HL-60 (cell line): ENCODE data around the gene APBB2.

Source experiments
- DNase-seq, 2 experiments: peaks; one replicate each; pipeline ENCODE4 v3.0.0-alpha.2; 2010 to 2020; ENCODE audit warnings: low read depth in 1 of 2, low spot score in 1 of 2
- H3K27ac ChIP-seq: fragments of 250-450 bp; sonication (Bioruptor Pico); replicated peaks from 2 replicates; pipeline ENCODE4 v1.5.1; 2020; ENCODE audit warnings: mild to moderate bottlenecking, moderate library complexity
- H3K27me3 ChIP-seq: fragments of 250-450 bp; sonication (Bioruptor Pico); 2 replicates; pipeline ENCODE4 v1.5.1; 2021; ENCODE audit warnings: mild to moderate bottlenecking, moderate library complexity; ENCODE audit not compliant: insufficient read depth, poor library complexity, severe bottlenecking
- H3K4me3 ChIP-seq: replicated peaks from 2 replicates; pipeline ENCODE4 v1.5.1; 2011; ENCODE audit warnings: mild to moderate bottlenecking, control low read depth, low read length; ENCODE audit not compliant: insufficient read depth
- CTCF ChIP-seq: IDR thresholded peaks from one replicate; pipeline ENCODE4 v1.5.1; 2011; ENCODE audit warnings: low read length, control low read depth, inconsistent platforms; ENCODE audit not compliant: insufficient read depth
- GABPA ChIP-seq: IDR thresholded peaks from 2 replicates; pipeline ENCODE4 v1.6.1; 2012; ENCODE audit warnings: low read depth
- POLR2AphosphoS5 ChIP-seq: IDR thresholded peaks from 2 replicates; pipeline ENCODE4 v1.6.1; 2012; ENCODE audit warnings: low read depth
- REST ChIP-seq: IDR thresholded peaks from 2 replicates; pipeline ENCODE4 v1.6.1; 2012; ENCODE audit warnings: low read depth; ENCODE audit not compliant: insufficient replicate concordance
- SPI1 ChIP-seq: IDR thresholded peaks from 2 replicates; pipeline ENCODE4 v1.6.1; 2012; ENCODE audit warnings: low read depth, mild to moderate bottlenecking, borderline replicate concordance

APBB2 gene

GRCh38 chr4:41136456-41136855 is 77.9 kb downstream of the APBB2 start:
- TF ChIP-seq REST (no peak), CTCF (no peak), GABPA (no peak), SPI1 (no peak), POLR2AphosphoS5 (no peak)
- DNase-seq = no peak
- Histone ChIP-seq H3K27me3 (no peaks in the 10 kb centered on the region), H3K4me3 (no peak overlapping the region), H3K27ac (no peak overlapping the region)

GRCh38 chr4:41135801-41136200 is 78.5 kb downstream of the APBB2 start:
- Histone ChIP-seq H3K4me3 (no peak overlapping the region), H3K27ac (no peak overlapping the region), H3K27me3 (no peaks in the 10 kb centered on the region)
- TF ChIP-seq SPI1 (no peak), REST (no peak), CTCF (no peak), GABPA (no peak), POLR2AphosphoS5 (no peak)
- DNase-seq = no peak

- no peak for DNase-seq
- Histone ChIP-seq H3K27ac (no peak overlapping the region), H3K4me3 (no peak overlapping the region), H3K27me3 (no peaks in the 10 kb centered on the region)
- no peak for TF ChIP-seq SPI1
- TF ChIP-seq REST = no peak
- no peak for TF ChIP-seq CTCF
- no peak for TF ChIP-seq GABPA
- TF ChIP-seq POLR2AphosphoS5 = no peak
Observed at GRCh38 chr4:41134581-41134980, 79.8 kb downstream of the APBB2 start.
